ENCODE data around the gene SEMA3D. TPM values are rescaled to one million over a fixed set of nuclear protein-coding genes. Genes with fewer than 3 reads are reported as not detected.

The SEMA3D gene
- total and polyA plus RNA-seq, 4 donors: 0.53 to 49.0 (median 2.6) TPM

DNA sequence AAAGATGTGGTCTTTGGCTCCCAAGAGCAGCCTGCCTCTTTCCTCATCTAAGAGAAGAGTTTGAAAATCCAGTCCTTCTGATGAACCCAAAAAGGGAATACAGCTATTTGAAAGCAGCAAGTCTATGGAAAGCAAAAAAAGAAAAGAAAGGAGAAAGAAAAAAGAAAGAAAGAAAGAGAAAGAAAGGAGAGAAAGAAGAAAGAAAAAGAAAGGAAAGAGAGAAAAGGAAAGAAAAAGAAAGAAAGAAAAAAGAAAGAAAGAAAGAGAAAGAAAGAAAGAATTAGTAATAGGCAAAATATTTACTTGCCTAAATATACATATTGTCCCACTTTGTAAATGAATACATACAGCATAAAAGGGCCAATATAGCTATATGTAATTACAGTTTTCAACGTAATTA lies 89.0 kb downstream of the SEMA3D start:
- no peak overlapping the region for H3K9ac ChIP-seq (ENCODE audit: insufficient read depth in 1 of 2, low read length in 2 of 2)
- H3K27me3 ChIP-seq (ENCODE audit: control insufficient read depth in 3 of 3, insufficient read depth in 3 of 3, low read length in 2 of 3): no peaks in the 10 kb centered on the region
- peaks cover 0 to 20% (median 0%) of the 10 kb centered on the region in 5 donors for H3K4me1 ChIP-seq (ENCODE audit: control insufficient read depth in 5 of 5, insufficient read depth in 5 of 5, low read length in 5 of 5)
- H3K27ac ChIP-seq (ENCODE audit: low read depth in 1 of 2, low read length in 1 of 2): no peak overlapping the region
- ATAC-seq (ENCODE audit: insufficient read depth, low FRiP score) (no peak), DNase-seq (no peak)
- WGBS, 2 donors: 73 to 79% methylated on average over 1 of the region's 1 CpG
- no peak overlapping the region for H3K4me3 ChIP-seq
- H3K36me3 ChIP-seq (ENCODE audit: control insufficient read depth in 4 of 4, insufficient read depth in 4 of 4, low read length in 4 of 4): no peaks in the 10 kb centered on the region
- H3K9me3 ChIP-seq (ENCODE audit: control insufficient read depth in 4 of 4, insufficient read depth in 3 of 4, low read length in 3 of 4): no peaks in the 10 kb centered on the region
- TF ChIP-seq, protein P1, sequence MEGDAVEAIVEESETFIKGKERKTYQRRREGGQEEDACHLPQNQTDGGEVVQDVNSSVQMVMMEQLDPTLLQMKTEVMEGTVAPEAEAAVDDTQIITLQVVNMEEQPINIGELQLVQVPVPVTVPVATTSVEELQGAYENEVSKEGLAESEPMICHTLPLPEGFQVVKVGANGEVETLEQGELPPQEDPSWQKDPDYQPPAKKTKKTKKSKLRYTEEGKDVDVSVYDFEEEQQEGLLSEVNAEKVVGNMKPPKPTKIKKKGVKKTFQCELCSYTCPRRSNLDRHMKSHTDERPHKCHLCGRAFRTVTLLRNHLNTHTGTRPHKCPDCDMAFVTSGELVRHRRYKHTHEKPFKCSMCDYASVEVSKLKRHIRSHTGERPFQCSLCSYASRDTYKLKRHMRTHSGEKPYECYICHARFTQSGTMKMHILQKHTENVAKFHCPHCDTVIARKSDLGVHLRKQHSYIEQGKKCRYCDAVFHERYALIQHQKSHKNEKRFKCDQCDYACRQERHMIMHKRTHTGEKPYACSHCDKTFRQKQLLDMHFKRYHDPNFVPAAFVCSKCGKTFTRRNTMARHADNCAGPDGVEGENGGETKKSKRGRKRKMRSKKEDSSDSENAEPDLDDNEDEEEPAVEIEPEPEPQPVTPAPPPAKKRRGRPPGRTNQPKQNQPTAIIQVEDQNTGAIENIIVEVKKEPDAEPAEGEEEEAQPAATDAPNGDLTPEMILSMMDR (IDR thresholded peaks at IDR 0.05; ENCODE audit: control extremely low read depth, extremely low read depth): no peak

DNA sequence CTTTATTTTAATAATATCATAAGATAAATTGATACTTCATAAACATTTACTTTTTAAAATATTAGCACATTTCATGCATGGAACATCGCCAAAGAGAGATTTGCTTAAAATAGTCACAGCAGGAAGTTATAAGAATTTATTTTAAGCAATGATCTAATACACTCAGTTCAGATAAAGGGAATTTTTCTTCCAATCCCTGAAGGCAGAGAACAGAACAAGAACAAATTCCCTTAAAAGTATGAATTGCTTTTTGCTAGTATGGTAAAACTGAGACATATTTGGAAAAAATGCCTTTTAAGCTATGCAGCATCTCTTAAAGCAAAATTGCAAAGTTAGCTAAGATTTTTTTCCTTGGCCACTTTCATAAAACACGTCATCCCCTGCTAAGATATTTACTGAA lies 91.0 kb downstream of the SEMA3D start:
- Histone ChIP-seq H3K9me3 (ENCODE audit: control insufficient read depth in 4 of 4, insufficient read depth in 3 of 4, low read length in 3 of 4) (no peaks in the 10 kb centered on the region), H3K27me3 (ENCODE audit: control insufficient read depth in 3 of 3, insufficient read depth in 3 of 3, low read length in 2 of 3) (no peaks in the 10 kb centered on the region), H3K4me1 (ENCODE audit: control insufficient read depth in 5 of 5, insufficient read depth in 5 of 5, low read length in 5 of 5) (peaks cover 0 to 35% (median 0%) of the 10 kb centered on the region in 5 donors), H3K36me3 (ENCODE audit: control insufficient read depth in 4 of 4, insufficient read depth in 4 of 4, low read length in 4 of 4) (no peaks in the 10 kb centered on the region), H3K9ac (ENCODE audit: insufficient read depth in 1 of 2, low read length in 2 of 2) (no peak overlapping the region), H3K27ac (ENCODE audit: low read depth in 1 of 2, low read length in 1 of 2) (no peak overlapping the region), H3K4me3 (no peak overlapping the region)
- ATAC-seq (ENCODE audit: insufficient read depth, low FRiP score) (no peak), DNase-seq (peak in 2 of 3 donors; percentile 73 to 80)
- TF ChIP-seq, protein P1 (IDR thresholded peaks at IDR 0.05; ENCODE audit: control extremely low read depth, extremely low read depth): no peak
- 56 to 74% methylated on average over 2 of the region's 2 CpGs for WGBS, 2 donors

DNA sequence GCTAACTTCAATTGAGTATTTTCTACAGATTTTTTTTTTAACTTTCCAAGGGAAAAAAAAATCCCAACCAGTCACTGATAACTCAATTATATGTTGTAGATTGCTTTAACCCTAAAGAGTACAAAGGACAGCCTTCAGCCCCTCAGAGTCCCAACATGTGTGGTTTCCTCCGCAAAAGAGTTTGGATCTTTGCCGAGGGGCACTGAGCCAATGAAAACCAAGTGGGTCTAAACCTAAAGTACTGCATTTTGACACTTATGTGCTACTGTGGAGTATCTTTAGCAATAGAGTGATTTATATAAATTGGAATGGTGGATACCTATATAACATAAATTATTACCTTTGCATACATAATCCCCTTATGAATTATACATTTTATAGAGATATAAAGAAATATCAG lies 91.5 kb downstream of the SEMA3D start:
- Histone ChIP-seq H3K27me3 (ENCODE audit: control insufficient read depth in 3 of 3, insufficient read depth in 3 of 3, low read length in 2 of 3) (no peaks in the 10 kb centered on the region), H3K27ac (ENCODE audit: low read depth in 1 of 2, low read length in 1 of 2) (no peak overlapping the region), H3K9ac (ENCODE audit: insufficient read depth in 1 of 2, low read length in 2 of 2) (no peak overlapping the region), H3K9me3 (ENCODE audit: control insufficient read depth in 4 of 4, insufficient read depth in 3 of 4, low read length in 3 of 4) (no peaks in the 10 kb centered on the region), H3K4me3 (no peak overlapping the region), H3K4me1 (ENCODE audit: control insufficient read depth in 5 of 5, insufficient read depth in 5 of 5, low read length in 5 of 5) (peaks cover 0 to 39% (median 0%) of the 10 kb centered on the region in 5 donors), H3K36me3 (ENCODE audit: control insufficient read depth in 4 of 4, insufficient read depth in 4 of 4, low read length in 4 of 4) (no peaks in the 10 kb centered on the region)
- peak; percentile 63 to 71 (median 69) for DNase-seq
- WGBS, 2 donors: 75 to 84% methylated on average over 2 of the region's 2 CpGs
- ATAC-seq (ENCODE audit: insufficient read depth, low FRiP score): no peak
- TF ChIP-seq, protein P1 (IDR thresholded peaks at IDR 0.05; ENCODE audit: control extremely low read depth, extremely low read depth): no peak
